ENCODE data around the gene NKTR.
A peak's percentile ranks its signal among the peaks of the same experiment; 100 is the strongest.

Gene NKTR

DNA sequence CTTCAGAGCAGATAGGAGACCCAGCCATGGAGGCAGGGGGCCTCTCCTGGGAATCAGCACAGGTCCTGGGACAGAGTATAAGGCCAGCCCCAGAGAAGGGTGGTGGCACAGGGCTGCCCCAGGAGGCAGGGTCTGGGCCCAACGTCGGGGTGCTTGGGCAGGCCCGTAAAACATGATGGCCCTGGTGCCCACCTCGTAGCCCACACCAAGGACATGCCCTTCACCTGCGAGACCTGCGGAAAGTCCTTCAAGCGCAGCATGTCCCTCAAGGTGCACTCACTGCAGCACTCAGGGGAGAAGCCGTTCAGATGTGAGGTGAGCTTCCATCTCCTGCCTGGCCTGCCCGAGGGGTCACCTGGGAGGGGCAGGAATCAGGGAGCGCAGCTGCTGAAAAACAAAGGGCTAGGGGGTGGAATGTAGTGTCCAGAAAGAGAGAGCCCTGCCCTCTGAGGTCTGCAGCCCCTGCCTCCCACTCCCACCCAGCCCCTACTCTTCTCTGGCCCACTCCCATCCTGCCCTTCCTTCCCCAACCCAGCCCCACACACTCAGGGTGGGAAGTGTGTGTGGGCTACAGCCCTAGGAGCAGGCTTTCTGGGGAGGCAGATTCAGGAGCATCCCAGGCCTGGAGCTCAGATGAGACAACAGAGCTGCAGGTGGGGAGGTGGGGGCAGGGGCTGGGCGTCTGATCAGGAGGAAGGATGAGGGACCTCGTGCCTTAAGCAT lies 62.5 kb downstream of the NKTR start:
- DNase-seq (ENCODE audit: low read depth), result no peak

DNA sequence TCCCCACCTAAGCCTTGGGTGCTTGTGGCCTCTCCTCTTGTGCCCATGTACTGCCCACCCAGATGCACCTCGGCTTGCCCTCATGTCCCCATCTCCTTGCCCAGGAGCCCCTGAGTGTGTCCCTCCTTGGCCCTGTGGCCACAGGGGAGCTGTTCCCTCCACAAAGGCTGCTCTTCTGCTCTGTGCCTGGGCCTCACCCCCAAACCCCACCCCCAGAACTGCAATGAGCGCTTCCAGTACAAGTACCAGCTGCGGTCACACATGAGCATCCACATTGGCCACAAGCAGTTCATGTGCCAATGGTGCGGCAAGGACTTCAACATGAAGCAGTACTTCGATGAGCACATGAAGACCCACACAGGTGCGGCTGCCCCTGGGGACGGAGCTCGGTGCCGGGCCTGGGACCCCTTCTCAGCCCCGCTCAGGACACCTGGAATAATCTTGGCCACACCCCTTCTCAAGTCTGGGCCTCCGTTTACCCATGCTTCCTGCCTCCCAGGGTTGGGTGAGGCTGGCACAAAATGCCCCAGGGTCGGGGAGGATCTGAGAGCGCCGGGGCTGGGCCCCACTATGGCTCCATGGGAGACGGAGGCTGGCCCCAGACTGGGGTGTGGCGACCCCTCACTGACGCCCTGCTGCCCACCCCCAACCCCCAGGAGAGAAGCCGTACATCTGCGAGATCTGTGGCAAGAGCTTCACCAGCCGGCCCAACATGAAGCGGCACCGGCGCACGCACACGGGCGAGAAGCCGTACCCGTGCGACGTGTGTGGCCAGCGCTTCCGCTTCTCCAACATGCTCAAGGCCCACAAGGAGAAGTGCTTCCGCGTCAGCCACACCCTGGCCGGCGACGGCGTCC lies 63.3 kb downstream of the NKTR start:
- no peak for DNase-seq (ENCODE audit: low read depth)

DNA sequence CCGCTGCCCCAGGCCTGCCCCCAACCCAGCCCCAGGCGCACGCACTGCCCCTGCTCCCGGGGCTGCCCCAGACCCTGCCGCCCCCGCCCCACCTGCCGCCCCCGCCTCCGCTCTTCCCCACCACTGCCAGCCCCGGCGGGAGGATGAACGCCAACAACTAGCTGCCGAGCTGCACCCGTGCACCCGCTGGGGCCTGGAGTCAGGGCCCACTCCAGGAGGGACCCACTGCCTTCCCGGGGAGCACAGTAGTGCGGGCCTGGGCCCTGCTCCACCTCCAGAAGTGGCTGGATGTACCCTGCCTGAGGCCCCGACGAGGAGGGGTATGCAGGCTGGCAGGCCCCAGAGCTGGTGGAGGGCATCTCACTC lies 63.9 kb downstream of the NKTR start:
- no peak for DNase-seq (ENCODE audit: low read depth)

DNA sequence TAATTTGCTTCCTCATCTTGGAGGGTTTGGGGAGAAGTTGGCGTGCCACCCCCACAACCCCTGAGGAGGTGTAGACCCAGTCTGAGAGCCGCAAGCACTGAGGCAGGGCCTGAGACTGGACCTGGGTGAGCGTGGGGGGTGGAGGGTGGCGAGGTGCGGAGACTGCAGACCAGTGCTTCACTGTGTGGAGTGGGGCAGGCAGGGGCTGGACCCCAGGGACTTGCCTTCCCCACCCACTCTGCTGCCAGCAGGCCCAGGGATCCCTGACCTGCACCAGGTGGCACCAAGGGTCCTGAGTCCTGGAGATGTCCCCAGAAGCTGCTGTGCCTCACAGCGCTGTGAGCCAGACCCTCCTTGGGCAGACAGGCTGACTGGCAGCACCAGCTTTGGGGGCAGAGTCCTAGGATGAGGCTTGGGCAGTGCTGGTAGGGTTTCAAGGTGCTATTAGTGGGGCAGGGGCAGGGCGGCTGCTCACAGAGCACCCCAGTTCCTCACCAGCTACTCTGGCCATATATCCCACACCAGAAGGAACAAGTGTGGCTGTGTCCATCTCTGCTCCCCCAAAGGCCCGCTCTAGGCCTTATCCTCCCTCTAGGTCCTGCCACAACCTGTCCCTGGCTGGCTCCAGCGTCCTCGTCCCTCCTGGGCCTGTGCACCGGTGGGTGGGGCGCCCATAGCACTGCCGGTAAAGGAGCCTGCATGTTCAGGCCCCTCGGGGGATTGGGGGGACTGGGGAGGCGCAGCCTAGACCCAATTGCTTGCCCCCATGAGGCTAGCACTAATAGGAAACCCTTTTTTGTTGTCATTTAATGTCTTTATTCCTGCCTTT lies 64.8 kb downstream of the NKTR start:
- DNase-seq (ENCODE audit: low read depth), result no peak

DNA sequence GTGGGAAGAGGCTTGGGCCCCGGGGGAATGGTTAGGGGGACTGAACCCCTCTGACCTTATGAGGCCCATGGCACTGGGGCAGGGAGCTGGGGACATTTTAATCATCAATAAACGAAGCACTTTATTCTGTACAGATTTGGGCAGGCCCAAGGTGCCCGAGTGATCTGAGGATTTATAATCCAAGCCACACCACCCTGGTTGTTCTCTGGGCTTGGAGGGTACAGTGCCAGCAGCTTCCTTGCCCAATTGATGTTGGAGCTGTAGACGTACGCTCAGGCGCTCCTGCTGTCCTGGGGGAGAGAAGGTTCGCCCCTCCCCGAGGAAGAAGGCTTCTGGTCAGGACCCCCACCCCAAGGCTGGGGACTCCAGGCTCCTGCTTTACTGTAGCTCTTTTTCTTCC lies 65.5 kb downstream of the NKTR start:
- no peak for DNase-seq (ENCODE audit: low read depth)

DNA sequence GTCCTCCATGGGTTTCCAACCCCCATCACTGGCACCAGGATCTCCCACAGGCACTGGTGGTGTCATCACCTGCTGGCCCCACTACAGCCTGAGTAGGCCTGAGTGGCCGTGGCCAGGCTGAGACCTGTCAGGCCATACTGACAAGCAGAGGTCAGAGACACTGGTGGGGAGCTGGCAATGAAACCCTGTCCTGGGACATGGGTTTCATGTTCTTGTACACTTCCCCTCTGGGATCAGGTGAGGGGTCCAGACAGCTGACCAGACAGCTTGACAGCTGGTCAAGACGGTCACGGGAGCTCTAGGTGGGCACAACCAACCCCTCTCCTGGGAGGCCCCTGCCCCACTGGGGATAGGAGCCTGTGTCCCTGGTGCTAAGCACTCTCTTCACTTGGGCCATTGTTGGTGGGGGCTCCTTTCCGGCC lies 66.1 kb downstream of the NKTR start:
- DNase-seq (ENCODE audit: low read depth), result no peak

DNA sequence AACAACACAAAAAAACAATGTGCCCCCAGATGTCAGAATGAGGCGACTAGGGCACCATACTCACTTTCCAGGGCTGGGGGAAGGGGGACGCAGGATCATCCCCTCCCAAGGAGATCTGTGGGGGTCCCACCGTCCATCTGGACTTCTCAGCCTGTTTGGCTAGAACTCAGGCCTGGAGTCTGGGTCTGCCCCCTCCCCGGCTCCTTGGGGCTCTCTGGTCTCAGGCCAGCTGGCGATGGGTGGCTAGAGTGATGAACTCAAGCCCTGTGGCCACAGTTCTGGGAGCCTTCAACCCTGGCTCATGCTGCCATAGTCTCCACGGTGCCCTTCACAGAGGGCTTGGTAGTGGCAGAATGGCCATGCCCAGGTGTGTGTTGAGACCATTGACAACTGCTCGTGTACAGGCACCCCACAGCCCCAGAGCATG lies 66.6 kb downstream of the NKTR start:
- DNase-seq (ENCODE audit: low read depth), result no peak

DNA sequence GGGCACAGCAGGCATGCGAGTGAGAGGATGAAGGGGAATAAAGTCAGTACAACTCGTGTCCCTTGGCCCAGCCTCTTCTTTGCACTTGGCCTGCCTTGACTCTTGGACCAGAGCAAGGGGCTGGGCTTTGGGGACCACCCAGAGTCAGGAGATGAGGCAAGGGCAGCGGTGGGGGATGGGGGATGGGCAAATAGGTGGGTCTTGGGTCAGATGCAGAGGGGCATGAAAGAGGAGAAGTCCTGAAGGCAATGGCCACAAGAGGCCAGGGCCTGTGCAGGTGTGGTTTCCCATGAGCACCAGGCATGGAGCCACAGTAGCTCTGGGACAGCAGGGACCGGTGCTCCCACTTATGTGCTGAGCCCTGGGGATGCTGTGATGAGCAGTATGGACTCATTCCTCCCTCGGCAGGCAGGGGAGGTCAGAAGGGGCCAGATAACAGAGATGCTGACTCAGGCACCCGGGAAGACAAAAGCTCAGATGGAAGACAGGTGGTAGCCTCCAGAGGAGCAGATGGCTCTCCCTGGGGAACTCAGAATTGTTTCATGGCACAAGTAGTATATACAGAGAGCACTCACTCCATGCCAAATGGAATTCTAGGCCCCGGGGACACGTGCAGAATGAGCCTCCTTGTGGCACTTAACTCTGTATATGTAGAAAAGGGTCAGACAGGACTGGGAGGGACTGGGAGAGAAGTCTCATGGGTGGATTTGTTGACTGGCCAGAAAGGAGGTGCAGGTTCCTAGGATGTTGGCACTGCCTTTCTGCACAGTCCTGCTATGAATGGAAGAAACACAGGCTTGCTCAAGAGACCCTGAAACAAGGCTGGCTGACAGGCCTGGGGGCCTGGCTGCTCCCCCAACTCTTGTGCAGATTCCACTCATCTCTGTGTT lies 67.3 kb downstream of the NKTR start:
- DNase-seq (ENCODE audit: low read depth), result no peak

DNA sequence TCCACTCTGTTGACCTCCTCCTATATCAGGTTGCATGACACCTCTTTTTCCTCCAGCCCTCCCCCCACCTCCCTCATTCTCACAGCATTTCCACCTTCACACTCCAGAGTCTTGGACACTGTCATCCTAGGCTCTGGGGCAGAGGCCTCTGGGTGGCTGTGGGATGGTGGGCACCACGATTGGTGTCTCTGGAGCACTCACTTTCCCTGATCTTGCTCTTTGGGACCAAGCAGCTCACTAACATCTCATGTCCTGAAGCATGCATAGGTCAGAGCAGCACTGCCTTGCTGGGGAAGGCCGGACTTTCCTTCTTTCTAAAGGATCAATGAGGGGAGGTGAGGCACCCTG lies 67.9 kb downstream of the NKTR start:
- no peak for DNase-seq (ENCODE audit: low read depth)

DNA sequence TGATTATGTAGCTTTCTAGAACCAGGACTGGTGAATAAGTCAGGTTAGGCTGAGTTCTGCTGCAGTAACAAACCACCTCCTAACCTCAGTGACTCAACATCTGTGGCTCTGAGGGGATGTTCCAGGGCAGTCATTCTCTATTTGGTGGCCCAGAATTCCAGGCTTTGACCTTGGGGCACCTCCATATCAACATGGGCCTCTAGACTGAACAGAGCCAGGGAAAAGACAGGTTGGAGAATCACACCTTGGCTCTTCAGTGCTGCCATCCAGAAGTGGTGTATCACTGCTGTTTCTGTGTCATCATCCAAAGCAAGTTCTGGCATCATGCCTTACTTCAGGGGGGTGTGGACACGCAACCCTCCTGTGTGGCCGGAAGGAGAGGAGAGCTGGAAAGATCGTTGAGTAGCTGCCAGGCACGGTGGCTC lies 68.3 kb downstream of the NKTR start:
- DNase-seq (ENCODE audit: low read depth), result no peak

DNA sequence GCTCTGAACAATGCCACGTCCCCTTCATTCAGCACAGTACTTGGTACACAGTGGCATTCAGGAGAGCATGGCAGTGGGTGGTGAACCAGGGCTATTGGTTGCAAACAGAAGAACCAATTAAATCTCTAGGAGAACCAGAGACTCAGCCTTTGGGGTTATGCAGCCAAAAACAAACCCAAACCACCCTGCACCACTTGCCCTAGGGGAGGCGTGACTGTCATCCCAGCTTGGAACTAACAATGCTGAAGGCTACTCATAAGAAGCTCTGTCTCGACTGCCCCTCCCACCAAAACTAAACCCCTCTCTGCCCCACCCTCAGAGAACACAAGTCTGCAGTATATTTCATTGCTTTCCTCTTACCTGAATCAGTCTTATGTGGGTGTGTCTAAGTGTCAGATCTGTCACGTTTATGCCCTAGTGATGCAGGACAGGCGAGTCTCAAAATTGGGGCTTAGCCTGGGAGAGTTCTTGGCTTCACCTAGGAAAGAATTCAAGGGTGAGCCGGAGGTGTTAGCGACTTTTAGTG lies 69.6 kb downstream of the NKTR start:
- no peak for DNase-seq (ENCODE audit: low read depth)

DNA sequence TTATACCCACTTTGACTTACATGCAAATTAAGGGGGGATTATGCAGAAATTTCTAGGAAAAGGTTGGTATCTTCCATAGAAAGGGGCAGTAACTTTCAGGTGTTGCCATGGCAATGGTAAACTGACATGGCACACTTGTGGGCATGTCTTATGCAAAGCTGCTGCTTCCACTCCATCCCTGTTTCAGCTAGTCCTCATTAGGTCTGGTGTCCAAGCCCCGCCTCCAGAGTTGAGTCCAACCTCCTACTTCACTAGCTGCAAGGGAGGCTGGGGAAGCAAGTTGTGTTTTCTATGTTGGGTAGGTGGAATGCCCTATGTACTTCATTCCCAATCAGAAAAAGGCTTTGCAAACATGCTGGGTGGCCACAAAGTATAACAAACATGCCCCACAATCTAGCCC lies 70.2 kb downstream of the NKTR start:
- no peak for DNase-seq (ENCODE audit: low read depth)

DNA sequence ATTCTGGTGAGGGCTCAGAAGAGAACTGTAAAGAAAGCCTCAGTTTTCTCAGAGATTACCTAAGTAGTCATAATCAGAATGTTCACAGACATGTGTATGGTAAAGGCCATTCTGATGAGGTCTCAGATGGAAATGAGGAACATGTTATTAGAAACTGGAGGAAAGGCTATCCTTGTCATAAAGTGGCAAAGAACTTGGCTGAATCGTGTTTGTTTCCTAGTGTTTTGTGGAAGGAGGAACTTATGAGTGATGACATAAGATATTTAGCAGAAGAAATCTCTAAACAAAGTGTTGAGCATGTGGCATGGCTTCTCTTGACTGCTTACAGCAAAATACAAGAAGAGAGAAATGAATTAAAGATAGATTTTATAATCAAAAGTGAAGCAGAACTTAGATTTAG lies 72.0 kb downstream of the NKTR start:
- DNase-seq (ENCODE audit: low read depth), result no peak

DNA sequence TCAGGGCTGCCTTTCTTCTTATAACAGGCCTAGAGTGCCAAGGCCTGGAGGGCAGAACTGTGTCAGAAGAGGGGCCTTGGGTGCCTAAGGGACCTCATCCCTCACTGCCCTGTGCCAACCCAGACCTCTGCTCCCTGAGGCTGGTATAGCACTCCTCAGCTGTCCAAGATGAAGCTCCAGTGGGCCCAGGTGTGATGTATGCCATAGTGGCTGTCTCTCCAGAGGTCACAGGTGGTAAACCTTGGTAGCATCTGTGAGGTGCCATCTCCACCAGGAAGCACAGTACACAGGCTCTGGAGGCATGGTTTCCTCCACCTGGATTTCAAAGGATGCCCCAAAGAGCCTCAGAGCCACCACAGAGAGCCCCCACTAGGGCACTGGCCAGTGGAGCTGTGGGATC lies 72.6 kb downstream of the NKTR start:
- no peak for DNase-seq (ENCODE audit: low read depth)

DNA sequence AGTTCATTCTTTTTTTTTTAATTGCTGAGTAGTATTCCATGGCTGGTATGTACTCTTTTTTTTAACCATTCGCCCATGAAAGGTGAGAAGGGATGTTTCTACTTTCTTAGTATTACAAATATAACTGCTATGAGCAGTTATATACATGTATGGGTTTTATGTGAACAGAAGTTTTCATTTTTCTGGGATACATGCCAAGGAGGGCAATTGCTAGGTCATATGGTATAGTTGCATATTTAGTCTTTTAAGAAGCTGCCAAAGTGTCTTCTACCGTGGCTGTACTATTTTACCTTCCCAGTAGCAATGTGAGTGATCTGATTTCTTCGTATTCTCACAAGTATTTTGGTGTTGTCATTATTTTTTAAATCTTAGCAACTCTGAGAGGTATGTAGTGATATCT lies 73.7 kb downstream of the NKTR start:
- DNase-seq (ENCODE audit: low read depth), result no peak

DNA sequence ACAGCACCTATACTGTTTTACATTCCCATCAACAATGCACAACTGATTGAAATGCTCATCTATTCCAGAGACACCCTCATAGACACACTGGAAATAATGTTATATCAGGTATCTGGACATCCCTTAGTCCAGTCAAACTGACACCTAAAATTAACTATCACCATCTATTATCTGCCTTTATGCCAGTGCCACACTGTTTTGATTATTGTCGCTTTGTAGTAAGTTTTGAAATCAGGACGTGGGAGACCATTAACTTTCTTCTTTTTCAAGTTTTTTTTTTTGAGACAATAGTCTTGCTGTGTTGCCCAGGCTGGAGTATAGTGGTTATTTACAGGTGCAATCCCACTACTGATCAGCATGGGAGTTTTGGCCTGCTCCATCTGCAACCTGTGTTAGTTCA lies 75.4 kb downstream of the NKTR start:
- no peak for DNase-seq (ENCODE audit: low read depth)

DNA sequence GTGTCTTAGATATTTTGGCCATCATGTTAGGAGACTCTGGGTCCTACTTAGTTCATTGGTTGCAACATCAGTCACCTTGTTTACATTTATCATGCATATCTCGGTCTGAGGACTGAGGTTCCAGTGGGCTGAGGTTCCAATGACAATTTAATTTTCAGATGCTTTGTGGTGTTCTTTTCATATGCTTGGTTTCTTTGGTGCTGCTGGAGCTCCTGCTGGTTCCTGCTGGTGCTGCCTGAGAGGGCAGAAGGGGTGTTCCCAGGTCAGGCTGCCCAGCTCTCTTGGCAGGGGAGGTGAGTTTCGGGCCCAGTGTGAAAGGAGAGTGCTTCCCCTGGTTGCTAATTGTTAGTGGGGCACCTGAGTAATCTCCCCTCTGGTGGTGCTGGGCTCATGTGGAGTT lies 78.0 kb downstream of the NKTR start:
- DNase-seq (ENCODE audit: low read depth), result no peak

DNA sequence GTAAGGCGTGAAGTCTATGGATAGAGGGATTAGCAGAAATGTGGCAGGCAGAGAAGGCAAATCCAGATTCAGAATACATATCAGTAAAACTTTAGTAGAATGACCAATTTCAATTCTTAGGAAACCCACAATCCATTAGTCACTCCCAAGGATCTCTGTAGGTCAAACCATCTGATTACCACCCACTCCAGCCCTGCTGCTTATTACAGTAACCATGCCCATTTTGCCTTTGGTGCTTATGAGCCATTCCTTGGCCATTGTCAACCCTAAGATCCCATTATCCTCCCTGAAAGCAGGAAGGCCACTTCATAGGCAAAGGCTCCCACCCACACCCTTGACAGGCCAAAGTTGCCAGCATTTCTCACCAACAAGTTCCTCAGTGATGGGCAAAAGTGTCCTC lies 79.8 kb downstream of the NKTR start:
- DNase-seq (ENCODE audit: low read depth), result peak; percentile 33

DNA sequence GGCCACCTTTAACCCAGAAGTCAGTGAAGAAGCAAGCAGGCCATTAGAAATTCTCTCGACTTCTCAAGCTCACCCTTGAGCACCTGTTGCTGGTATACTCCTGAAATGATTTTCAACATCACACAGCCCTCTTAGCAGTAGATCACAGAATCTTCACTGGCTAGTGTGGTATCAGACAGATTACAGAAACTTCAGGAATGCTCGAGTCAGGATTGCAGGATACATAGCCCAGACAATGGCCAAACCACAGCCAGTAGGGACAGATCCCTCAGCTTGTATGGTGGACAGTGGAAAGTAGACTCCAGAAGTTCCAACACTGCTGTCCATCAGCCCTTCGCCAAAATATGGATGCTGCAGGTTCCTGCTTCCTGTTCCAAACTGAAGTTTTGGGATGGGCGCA lies 80.3 kb downstream of the NKTR start:
- DNase-seq (ENCODE audit: low read depth), result no peak

DNA sequence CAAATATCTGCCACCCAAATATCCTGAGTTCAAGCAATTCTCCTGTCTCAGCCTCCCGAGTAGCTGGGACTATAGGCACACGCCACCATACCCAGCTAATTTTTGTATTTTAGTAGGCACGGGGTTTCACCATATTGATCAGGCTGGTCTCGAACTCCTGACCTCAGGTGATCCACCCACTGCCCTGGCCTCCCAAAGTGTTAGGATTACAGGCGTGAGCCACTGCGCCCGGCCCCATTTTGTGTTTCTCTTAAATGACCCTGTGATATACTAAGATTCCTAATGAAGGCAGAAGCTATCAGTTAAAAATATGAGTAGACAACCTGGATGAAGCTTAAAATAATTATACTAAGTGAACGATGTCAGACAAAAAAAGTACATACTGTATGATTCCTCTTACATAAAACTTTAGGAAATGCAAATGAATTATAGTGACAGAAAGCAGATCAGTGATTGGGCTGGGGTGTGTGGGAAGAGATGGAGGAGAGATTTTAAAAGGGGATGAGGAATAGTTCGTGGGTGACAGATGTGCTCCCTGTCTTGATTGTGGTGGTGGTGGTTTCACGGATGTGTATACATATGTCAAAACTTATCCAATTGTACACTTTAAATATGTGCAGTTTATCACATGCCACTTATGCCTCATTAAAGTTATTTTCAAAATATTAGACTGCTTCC lies 81.0 kb downstream of the NKTR start:
- DNase-seq (ENCODE audit: low read depth), result no peak

All from HS-5 (cell line).